Osteoblast (primary cell): ENCODE data around the gene PLPPR1. TPM values are rescaled to one million over a fixed set of nuclear protein-coding genes. Genes with fewer than 3 reads are reported as not detected.

Experiments
- DNase-seq: peaks from one replicate; pipeline ENCODE4 v3.0.0; 2011; ENCODE audit warnings: low spot score, mixed read lengths; ENCODE audit not compliant: insufficient read length; ENCODE audit errors: missing footprints
- H2AFZ ChIP-seq: 2 replicates; pipeline ENCODE4 v1.6.0; 2011; ENCODE audit warnings: mild to moderate bottlenecking, low read length
- H3K27ac ChIP-seq: 2 replicates; pipeline ENCODE4 v1.5.1; 2011; ENCODE audit warnings: mild to moderate bottlenecking, low read depth, low read length, moderate library complexity
- H3K27me3 ChIP-seq: 2 replicates; pipeline ENCODE4 v1.6.0; 2012; ENCODE audit warnings: mild to moderate bottlenecking, control low read depth, inconsistent platforms, low read length, moderate library complexity; ENCODE audit not compliant: insufficient read depth
- H3K36me3 ChIP-seq: 2 replicates; pipeline ENCODE4 v1.5.1; 2011; ENCODE audit warnings: mild to moderate bottlenecking, low read length, control low read depth, moderate library complexity; ENCODE audit not compliant: insufficient read depth
- H3K4me1 ChIP-seq: 2 replicates; pipeline ENCODE4 v1.5.1; 2011; ENCODE audit warnings: mild to moderate bottlenecking, low read length, control low read depth, moderate library complexity; ENCODE audit not compliant: insufficient read depth
- H3K4me2 ChIP-seq: 2 replicates; pipeline ENCODE4 v1.6.0; 2011; ENCODE audit warnings: mild to moderate bottlenecking, low read length; ENCODE audit not compliant: insufficient read depth
- H3K4me3 ChIP-seq: fragments of 200-600 bp; sonication (generic); 3 replicates; pipeline ENCODE4 v1.5.1; 2012; ENCODE audit warnings: mild to moderate bottlenecking, low read length, inconsistent platforms; ENCODE audit not compliant: insufficient read depth
- H3K79me2 ChIP-seq: 2 replicates; pipeline ENCODE4 v1.6.0; 2012; ENCODE audit warnings: mild to moderate bottlenecking, low read length, control low read depth, inconsistent platforms; ENCODE audit not compliant: insufficient read depth
- H3K9me3 ChIP-seq: 2 replicates; pipeline ENCODE4 v1.5.1; 2011; ENCODE audit warnings: low read depth, low read length, control low read depth
- H4K20me1 ChIP-seq: 2 replicates; pipeline ENCODE4 v1.6.0; 2012; ENCODE audit warnings: mild to moderate bottlenecking, low read length, control low read depth; ENCODE audit not compliant: insufficient read depth
- total RNA-seq: library from RNA; depleted of rRNA; stranded (reverse); fragments of >200 nt; gene quantifications from 2 replicates; pipeline ENCODE4 v1.2.3, GENCODE V29; 2012
- TF ChIP-seq, protein P1 (sequence below): IDR thresholded peaks from 2 replicates; pipeline ENCODE4 v1.5.1; 2011; ENCODE audit warnings: mild to moderate bottlenecking, low read depth, low read length, moderate library complexity; ENCODE audit errors: extremely low read depth

PLPPR1 gene
- total RNA-seq, 1 donor, result not detected

DNA sequence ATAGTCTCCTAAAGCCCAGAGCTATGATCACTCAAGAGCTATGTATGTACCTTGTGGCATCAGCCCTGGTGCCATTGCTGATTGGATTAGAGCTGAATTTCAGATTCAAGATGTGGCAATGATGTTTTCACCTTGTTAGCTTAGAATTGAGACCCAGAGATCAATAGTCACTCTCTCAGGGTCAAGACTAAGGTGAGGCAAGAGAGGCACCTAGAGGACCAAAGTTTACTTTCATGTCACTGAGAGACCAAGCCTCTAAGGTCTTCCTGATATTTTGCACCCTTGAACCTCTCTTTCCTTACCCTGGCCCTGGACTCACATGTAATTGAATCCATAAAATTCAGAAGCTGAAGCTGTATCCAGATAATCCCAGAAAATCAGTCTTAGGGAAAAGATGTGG, 313.4 kb downstream of the PLPPR1 start:
- no peak for DNase-seq
- Histone ChIP-seq H3K4me1 (no peaks in the 10 kb centered on the region), H3K4me2 (no peak overlapping the region), H4K20me1 (no peaks in the 10 kb centered on the region), H3K27ac (no peak overlapping the region), H3K4me3 (no peak overlapping the region), H3K27me3 (no peaks in the 10 kb centered on the region), H3K36me3 (no peaks in the 10 kb centered on the region), H3K9me3 (no peaks in the 10 kb centered on the region), H3K79me2 (no peaks in the 10 kb centered on the region), H2AFZ (no peak overlapping the region)
- TF ChIP-seq, protein P1, sequence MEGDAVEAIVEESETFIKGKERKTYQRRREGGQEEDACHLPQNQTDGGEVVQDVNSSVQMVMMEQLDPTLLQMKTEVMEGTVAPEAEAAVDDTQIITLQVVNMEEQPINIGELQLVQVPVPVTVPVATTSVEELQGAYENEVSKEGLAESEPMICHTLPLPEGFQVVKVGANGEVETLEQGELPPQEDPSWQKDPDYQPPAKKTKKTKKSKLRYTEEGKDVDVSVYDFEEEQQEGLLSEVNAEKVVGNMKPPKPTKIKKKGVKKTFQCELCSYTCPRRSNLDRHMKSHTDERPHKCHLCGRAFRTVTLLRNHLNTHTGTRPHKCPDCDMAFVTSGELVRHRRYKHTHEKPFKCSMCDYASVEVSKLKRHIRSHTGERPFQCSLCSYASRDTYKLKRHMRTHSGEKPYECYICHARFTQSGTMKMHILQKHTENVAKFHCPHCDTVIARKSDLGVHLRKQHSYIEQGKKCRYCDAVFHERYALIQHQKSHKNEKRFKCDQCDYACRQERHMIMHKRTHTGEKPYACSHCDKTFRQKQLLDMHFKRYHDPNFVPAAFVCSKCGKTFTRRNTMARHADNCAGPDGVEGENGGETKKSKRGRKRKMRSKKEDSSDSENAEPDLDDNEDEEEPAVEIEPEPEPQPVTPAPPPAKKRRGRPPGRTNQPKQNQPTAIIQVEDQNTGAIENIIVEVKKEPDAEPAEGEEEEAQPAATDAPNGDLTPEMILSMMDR, result no peak

- Histone ChIP-seq H3K36me3 (no peaks in the 10 kb centered on the region), H3K27ac (no peak overlapping the region), H3K9me3 (no peaks in the 10 kb centered on the region), H3K79me2 (no peaks in the 10 kb centered on the region), H2AFZ (no peak overlapping the region), H3K4me2 (no peak overlapping the region), H3K27me3 (no peaks in the 10 kb centered on the region), H3K4me3 (no peak overlapping the region), H3K4me1 (no peaks in the 10 kb centered on the region), H4K20me1 (no peaks in the 10 kb centered on the region)
- DNase-seq, result peak; percentile 23
- TF ChIP-seq, protein P1, result no peak
Observed at GRCh38 chr9:101342595-101342994, 314.1 kb downstream of the PLPPR1 start.

DNA sequence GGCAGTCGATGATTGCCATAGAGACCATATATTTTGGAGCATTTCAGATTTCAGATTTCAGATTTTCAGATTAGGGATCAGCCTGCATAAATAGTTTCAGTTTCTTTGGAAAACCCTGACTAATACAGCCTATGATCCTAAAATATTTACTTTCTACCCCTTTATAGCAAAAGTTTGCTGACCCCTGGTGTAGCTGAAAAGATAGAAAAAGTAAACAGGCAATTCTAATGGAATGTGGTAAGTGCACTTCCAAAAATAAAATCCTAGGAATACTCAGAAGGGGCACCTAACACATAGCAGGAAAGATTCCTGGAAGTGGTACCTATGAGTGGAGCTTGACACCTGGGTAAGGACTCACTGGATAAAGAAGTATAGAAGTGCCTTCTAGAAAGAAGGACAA, 321.8 kb downstream of the PLPPR1 start:
- TF ChIP-seq, protein P1, result no peak
- Histone ChIP-seq H3K9me3 (no peaks in the 10 kb centered on the region), H3K4me3 (no peak overlapping the region), H3K79me2 (no peaks in the 10 kb centered on the region), H3K4me2 (no peak overlapping the region), H2AFZ (no peak overlapping the region), H4K20me1 (no peaks in the 10 kb centered on the region), H3K4me1 (no peaks in the 10 kb centered on the region), H3K27ac (no peak overlapping the region), H3K27me3 (no peaks in the 10 kb centered on the region), H3K36me3 (no peaks in the 10 kb centered on the region)
- DNase-seq, result no peak

- DNase-seq, result no peak
- no peaks in the 10 kb centered on the region for H4K20me1 ChIP-seq
- no peaks in the 10 kb centered on the region for H3K79me2 ChIP-seq
- no peaks in the 10 kb centered on the region for H3K4me1 ChIP-seq
- H3K36me3 ChIP-seq, result no peaks in the 10 kb centered on the region
- no peak overlapping the region for H3K27ac ChIP-seq
- no peaks in the 10 kb centered on the region for H3K9me3 ChIP-seq
- H3K27me3 ChIP-seq, result no peaks in the 10 kb centered on the region
- H3K4me2 ChIP-seq, result no peak overlapping the region
- no peak overlapping the region for H2AFZ ChIP-seq
- TF ChIP-seq, protein P1, result no peak
- H3K4me3 ChIP-seq, result no peak overlapping the region
Observed at GRCh38 chr9:101352892-101353463, 324.5 kb downstream of the PLPPR1 start.
